ENCODE measurements around the gene LRRC2. TPM values are rescaled to one million over a fixed set of nuclear protein-coding genes. Genes with fewer than 3 reads are reported as not detected.
A peak's percentile ranks its signal among the peaks of the same experiment; 100 is the strongest.

The LRRC2 gene
- total RNA-seq, 2 donors from 2014 or later: 0.44 to 2.0 TPM

DNA sequence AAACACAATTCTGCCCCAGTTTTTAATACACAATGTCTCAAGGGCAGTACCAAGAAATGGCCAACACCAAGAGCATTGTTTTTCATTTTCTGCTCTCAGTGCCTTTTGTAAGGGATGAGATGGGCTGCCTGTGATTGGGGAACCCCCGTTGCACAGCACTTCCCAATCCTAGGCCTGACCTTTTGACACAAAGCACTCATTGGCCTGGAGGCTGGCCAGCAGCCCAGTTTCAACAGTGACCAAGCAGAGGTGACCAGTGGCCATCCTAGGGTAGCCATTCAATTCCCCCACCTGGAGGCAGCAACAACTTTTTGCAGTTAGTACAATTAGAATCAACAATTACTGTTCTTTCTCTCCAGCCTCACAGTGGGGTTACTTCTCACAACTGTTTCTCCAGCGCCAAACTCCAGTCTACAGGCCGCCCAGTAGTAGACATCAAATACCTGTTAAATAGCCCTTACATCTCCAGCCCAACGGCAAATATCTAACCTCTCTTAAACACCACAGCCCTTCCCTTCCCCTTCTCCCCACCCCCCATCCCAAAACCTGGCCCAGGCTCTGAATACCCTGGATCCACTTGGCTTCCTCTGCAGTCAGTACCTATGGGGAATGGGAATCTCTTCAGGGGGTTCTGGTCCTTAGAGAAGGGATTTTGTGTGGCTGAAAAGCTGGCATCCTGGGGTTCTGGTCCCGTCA is 8.9 kb upstream of the LRRC2 start:
- Histone ChIP-seq H3K4me1 (no peaks in the 10 kb centered on the region), H3K36me3 (no peaks in the 10 kb centered on the region), H3K27ac (no peak overlapping the region), H3K9ac (ENCODE audit: low read depth in 2 of 2, low read length in 2 of 2) (no peak overlapping the region), H3K4me3 (no peak overlapping the region), H3K27me3 (no peaks in the 10 kb centered on the region), H3K9me3 (no peaks in the 10 kb centered on the region)
- no peak for TF ChIP-seq CTCF (IDR thresholded peaks at IDR 0.05)
- DNase-seq: no peak
- intact Hi-C loops (cut with DNase I): no loop called here

DNA sequence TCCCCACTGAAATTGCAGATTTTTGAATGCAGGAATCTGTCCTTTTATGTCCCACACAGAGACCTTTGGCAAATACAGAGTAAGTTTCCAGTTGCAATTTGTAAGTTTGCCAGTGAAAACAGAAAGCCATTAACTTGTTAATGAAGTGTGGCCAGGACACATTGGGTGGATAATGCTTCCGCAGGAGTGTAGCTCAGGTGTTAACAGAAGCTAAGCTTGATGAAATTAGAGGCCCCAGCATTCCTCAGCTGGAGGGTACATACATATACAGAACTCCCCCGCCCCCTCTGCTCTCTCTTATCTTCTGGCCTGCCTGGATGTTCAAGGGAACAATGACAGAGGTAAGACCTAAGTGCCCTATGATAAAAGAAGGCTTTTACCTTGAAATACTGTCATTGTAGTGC is 8.1 kb upstream of the LRRC2 start:
- H3K9ac ChIP-seq (ENCODE audit: low read depth in 2 of 2, low read length in 2 of 2): no peak overlapping the region
- no peaks in the 10 kb centered on the region for H3K4me1 ChIP-seq

GRCh38 chr3:46573701-46574100 is 7.6 kb upstream of the LRRC2 start:
- DNase-seq: no peak
- Histone ChIP-seq H3K27ac (no peak overlapping the region), H3K4me1 (no peaks in the 10 kb centered on the region), H3K9ac (ENCODE audit: low read depth in 2 of 2, low read length in 2 of 2) (no peak overlapping the region), H3K36me3 (no peaks in the 10 kb centered on the region), H3K27me3 (no peaks in the 10 kb centered on the region), H3K9me3 (no peaks in the 10 kb centered on the region), H3K4me3 (no peak overlapping the region)
- intact Hi-C loops (cut with DNase I): no loop called here
- no peak for TF ChIP-seq CTCF (IDR thresholded peaks at IDR 0.05)

More for the DNA sequence above, 8.1 kb upstream of the LRRC2 start:
- Histone ChIP-seq H3K4me3 (no peak overlapping the region), H3K27ac (no peak overlapping the region), H3K9me3 (no peaks in the 10 kb centered on the region), H3K36me3 (no peaks in the 10 kb centered on the region), H3K27me3 (no peaks in the 10 kb centered on the region)
- no peak for TF ChIP-seq CTCF (IDR thresholded peaks at IDR 0.05)
- DNase-seq: no peak
- intact Hi-C loops (cut with DNase I): no loop called here

- Histone ChIP-seq H3K4me3 (no peak overlapping the region), H3K4me1 (no peaks in the 10 kb centered on the region), H3K36me3 (no peaks in the 10 kb centered on the region), H3K9ac (ENCODE audit: low read depth in 2 of 2, low read length in 2 of 2) (no peak overlapping the region), H3K9me3 (no peaks in the 10 kb centered on the region), H3K27me3 (no peaks in the 10 kb centered on the region), H3K27ac (no peak overlapping the region)
- TF ChIP-seq CTCF (IDR thresholded peaks at IDR 0.05): no peak
- DNase-seq: no peak
- intact Hi-C loops (cut with DNase I): no loop called here
These were observed 5.6 kb upstream of the LRRC2 start for GRCh38 chr3:46571684-46572083.

- intact Hi-C loops (cut with DNase I): no loop called here
These were observed 479 bp downstream of the LRRC2 start for GRCh38 chr3:46565607-46566039.

More at GRCh38 chr3:46565607-46566039, 479 bp downstream of the LRRC2 start:
- Histone ChIP-seq H3K4me1 (peaks cover 7% of the 10 kb centered on the region), H3K9me3 (no peaks in the 10 kb centered on the region), H3K27me3 (no peaks in the 10 kb centered on the region), H3K27ac (no peak overlapping the region), H3K4me3 (peak overlapping the region; percentile 58), H3K9ac (ENCODE audit: low read depth in 2 of 2, low read length in 2 of 2) (peak overlapping the region; percentile 49 to 71), H3K36me3 (no peaks in the 10 kb centered on the region)
- TF ChIP-seq CTCF (IDR thresholded peaks at IDR 0.05): no peak
- peak; percentile 24 for DNase-seq
